Prostate gland (tissue), 2 donors: ENCODE results near the gene MGRN1. TPM values are rescaled to one million over a fixed set of nuclear protein-coding genes. Genes with fewer than 3 reads are reported as not detected.

Experiments
- DNase-seq: peaks from one replicate; pipeline ENCODE4 v3.0.0-alpha.2; 2019; ENCODE audit warnings: low spot score
- H3K27ac ChIP-seq, 2 donors: fragments of 200-600 bp; sonication (generic); 2 replicates each; pipeline ENCODE4 v1.5.1; 2017 to 2019
- H3K27me3 ChIP-seq: fragments of 200-600 bp; sonication (generic); replicated peaks from 2 replicates; pipeline ENCODE4 v1.5.1; 2019; ENCODE audit not compliant: insufficient read depth
- H3K36me3 ChIP-seq, 2 donors: fragments of 200-600 bp; sonication (generic); 1 replicate in 1 of 2; 2 replicates in 1 of 2; pipeline versions ENCODE4 v1.5.1 to v1.8.1; 2017 to 2019
- H3K4me1 ChIP-seq: fragments of 200-600 bp; sonication (generic); replicated peaks from 2 replicates; pipeline ENCODE4 v1.5.1; 2019
- H3K4me3 ChIP-seq, 2 donors: fragments of 200-600 bp; sonication (generic); 2 replicates each; pipeline ENCODE4 v1.5.1; 2017 to 2019
- H3K9me3 ChIP-seq: fragments of 200-600 bp; sonication (generic); 2 replicates; pipeline ENCODE4 v1.5.1; 2017
- CTCF ChIP-seq, 4 experiments: fragments of 200-600 bp in 2 of 4; fragments of 450-650 bp in 2 of 4; sonication (generic) in 2 of 4; IDR thresholded peaks; 1 replicate in 3 of 4; 2 replicates in 1 of 4; pipeline ENCODE4 v1.5.1; 2016 to 2019; ENCODE audit warnings: antibody characterized with exemption in 4 of 4, mild to moderate bottlenecking in 2 of 4, moderate library complexity in 2 of 4
- POLR2A ChIP-seq: fragments of 450-650 bp; IDR thresholded peaks from one replicate; pipeline ENCODE4 v1.6.1; 2016; ENCODE audit warnings: antibody characterized with exemption, mild to moderate bottlenecking
- POLR2AphosphoS5 ChIP-seq: sonication (generic); formaldehyde crosslinking; IDR thresholded peaks from one replicate; pipeline ENCODE4 v1.6.1; 2017; ENCODE audit warnings: antibody characterized with exemption
- WGBS: methylation state at CpG from one replicate; pipeline ENCODE4 v1.1.5; 2018; 5-methylcytosine and 5-hydroxymethylcytosine counted together
- intact Hi-C: fragments of 100-400 bp; cut with DNase I; formaldehyde crosslinking; loops from one replicate; pipeline ENCODE4 v1.14.2; 2022
- total RNA-seq, 2 donors: library from RNA; depleted of rRNA; stranded (reverse); fragments of >200 nt; gene quantifications; one replicate each; pipeline ENCODE4 v1.1.0, GENCODE V29; 2016

MGRN1 gene
- total RNA-seq, 2 donors from 2014 or later: 59.6 to 101 TPM

- 54% methylated on average over 6 of the region's 6 CpGs for WGBS
- Histone ChIP-seq H3K36me3 (no peaks in the 10 kb centered on the region), H3K27ac (no peak overlapping the region), H3K4me1 (no peaks in the 10 kb centered on the region), H3K4me3 (no peak overlapping the region), H3K27me3 (no peaks in the 10 kb centered on the region), H3K9me3 (no peaks in the 10 kb centered on the region)
- DNase-seq: no peak
- no peak for TF ChIP-seq POLR2AphosphoS5
- TF ChIP-seq CTCF (IDR thresholded peaks at IDR 0.05): no peak
- intact Hi-C loops: no loop called here
Observed at GRCh38 chr16:4591191-4591590, 33.4 kb upstream of the MGRN1 start.

GRCh38 chr16:4591706-4592470 lies 32.7 kb upstream of the MGRN1 start:
- Histone ChIP-seq H3K4me3 (no peak overlapping the region), H3K4me1 (no peaks in the 10 kb centered on the region), H3K9me3 (no peaks in the 10 kb centered on the region), H3K27ac (no peak overlapping the region), H3K36me3 (no peaks in the 10 kb centered on the region), H3K27me3 (no peaks in the 10 kb centered on the region)
- 90% methylated on average over 16 of the region's 17 CpGs for WGBS
- no peak for DNase-seq
- intact Hi-C loops: no loop called here
- TF ChIP-seq CTCF (IDR thresholded peaks at IDR 0.05): no peak
- no peak for TF ChIP-seq POLR2A
- no peak for TF ChIP-seq POLR2AphosphoS5

DNA sequence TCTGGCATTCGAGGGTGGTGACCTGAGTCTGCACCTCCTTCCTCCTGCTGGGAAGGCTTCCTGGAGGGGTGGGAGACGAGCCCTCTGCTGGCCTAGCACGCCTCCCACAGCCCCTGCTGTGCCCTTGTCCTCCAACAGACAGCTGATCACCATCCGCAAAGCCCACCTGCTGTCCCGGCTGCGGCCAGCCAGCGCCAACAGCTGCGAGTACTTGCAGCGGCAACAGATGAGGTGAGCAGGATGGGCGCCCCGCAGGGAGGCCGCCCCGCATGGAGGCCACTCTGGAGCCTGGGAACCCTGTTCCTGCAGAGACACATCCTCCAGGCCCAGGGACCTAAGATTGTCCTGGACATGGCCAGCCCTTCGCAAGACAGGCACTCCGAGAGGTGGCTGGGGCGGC lies 31.5 kb upstream of the MGRN1 start:
- 76% methylated on average over 16 of the region's 16 CpGs for WGBS
- no peak for DNase-seq
- Histone ChIP-seq H3K36me3 (no peaks in the 10 kb centered on the region), H3K9me3 (no peaks in the 10 kb centered on the region), H3K27me3 (no peaks in the 10 kb centered on the region), H3K4me3 (no peak overlapping the region), H3K4me1 (no peaks in the 10 kb centered on the region), H3K27ac (no peak overlapping the region)
- intact Hi-C loops: no loop called here
- TF ChIP-seq POLR2A (no peak), POLR2AphosphoS5 (no peak), CTCF (IDR thresholded peaks at IDR 0.05) (no peak)

DNA sequence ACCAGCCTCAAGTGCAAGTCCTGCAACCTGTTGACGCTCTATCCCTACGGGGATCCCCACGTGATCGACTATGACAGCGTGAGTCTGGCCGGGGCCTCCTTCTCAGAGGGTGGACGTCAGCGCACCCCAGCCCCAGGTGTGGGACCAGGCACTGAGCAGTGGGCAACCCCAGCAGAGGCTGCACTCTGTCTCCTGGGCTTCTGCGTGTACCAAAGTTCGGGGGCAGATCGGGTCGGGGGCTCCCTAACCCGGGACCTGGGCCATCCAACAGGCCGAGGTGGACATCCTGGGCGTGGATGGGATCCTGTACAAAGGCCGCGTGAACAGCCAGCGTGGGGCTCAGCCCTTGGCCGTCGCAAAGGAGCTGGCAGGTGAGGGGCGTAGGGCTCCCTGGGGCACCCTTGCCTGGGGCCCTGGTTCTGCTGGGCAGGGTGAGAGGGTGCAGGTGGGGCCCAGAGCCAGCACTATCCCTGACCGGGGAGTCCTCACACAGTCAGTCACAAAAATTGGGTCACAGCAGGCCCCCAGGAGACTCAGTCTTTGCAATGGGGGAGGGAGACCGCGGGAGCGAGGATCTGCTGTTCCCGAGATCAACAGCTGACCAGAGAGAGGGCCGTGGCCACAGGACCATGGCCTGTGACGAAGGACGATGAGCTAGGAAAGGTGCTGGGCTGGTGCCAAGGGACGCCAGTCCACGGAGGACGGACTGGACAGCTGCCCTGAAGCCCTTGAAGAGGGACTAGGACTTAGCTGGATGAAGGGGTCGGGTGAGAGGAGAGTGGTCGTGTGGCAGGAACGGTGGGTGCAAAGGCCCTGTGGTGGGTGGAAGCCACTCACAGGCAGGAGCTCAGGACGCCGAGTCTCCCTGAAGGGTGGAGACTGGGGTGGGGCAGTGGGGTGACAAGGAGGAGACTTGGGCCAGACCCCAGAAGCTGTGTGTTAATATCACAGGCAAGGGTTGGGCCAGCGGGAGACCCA lies 29.9 kb upstream of the MGRN1 start:
- intact Hi-C loops: no loop called here
- 93% methylated on average over 38 of the region's 38 CpGs for WGBS
- Histone ChIP-seq H3K4me3 (no peak overlapping the region), H3K4me1 (no peaks in the 10 kb centered on the region), H3K36me3 (no peaks in the 10 kb centered on the region), H3K9me3 (no peaks in the 10 kb centered on the region), H3K27me3 (no peaks in the 10 kb centered on the region), H3K27ac (no peak overlapping the region)
- no peak for TF ChIP-seq CTCF (IDR thresholded peaks at IDR 0.05)
- TF ChIP-seq POLR2A: no peak
- no peak for TF ChIP-seq POLR2AphosphoS5
- no peak for DNase-seq
